GM19468 (cell line): Measurements from ENCODE around the gene CCT2.

Source experiments
- ATAC-seq: cut with Tn5 transposase; IDR thresholded peaks from one replicate; pipeline ENCODE4 v1.9.1; 2021; ENCODE audit warnings: mild to moderate bottlenecking, moderate library complexity, moderate number of reproducible peaks; ENCODE audit not compliant: unreplicated experiment; ENCODE audit errors: extremely low read depth

The CCT2 gene

GRCh38 chr12:69585189-69586062 is at the start of gene CCT2:
Gene CCT2, plus strand, starts transcription at chr12:69585459. Its CDS starts 63 bp downstream, at chr12:69585522.
- peak; percentile 92 for ATAC-seq

DNA sequence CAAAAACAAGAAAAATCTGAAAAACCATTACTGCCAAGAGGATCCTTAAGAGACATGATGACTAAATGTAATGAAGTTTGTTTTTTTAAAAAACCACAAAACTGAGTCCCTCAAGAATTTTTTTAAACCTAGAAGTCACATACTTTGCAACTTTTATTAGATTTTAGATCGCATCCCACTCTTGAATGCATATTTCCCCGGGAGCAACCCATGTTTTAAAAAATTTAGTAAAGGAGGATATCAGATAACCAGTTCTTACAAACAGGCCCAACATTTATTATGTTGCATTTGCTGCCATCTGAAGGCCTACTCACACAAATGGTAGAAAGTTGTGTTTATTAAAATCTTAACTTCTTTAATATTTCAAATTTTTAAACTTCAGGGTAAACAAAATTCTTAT is 44.3 kb upstream of the CCT2 start:
- ATAC-seq: no peak

DNA sequence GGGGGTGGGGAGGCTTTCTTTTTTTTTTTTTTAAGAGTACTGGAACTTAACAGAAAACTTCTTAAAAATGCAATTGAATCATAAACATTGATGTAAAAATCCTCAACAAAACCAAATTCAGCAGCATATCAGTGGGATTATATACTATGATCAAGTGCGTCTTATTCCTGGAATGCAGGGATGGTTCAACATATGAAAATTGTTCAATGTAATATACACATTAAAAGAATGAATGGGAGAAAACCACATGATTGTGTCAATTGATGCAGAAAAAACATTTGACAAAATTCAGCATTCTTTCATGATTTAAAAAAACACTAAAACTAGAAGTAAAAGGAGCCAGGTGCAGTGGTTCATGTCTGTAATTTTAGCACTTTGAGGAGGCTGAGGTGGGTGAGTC is 41.2 kb upstream of the CCT2 start:
- no peak for ATAC-seq

DNA sequence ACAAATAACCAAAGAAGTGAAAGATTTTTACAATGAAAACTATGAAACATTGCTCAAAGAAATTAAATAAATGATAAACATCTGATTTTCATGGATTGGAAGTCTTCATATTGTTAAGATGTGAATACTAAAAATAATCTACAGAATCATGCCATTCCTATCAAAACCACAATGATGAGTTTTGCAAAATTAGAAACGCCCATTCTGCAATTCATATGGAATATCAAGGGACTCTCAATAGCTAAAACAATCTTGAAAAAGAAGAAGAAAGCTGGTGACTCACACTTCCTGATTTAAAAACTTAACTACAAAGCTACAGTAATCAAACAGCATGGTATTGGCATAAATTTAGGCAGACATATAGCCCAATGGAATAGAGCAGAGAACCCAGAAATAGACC is 40.2 kb upstream of the CCT2 start:
- no peak for ATAC-seq

GRCh38 chr12:69546693-69547438 is 38.4 kb upstream of the CCT2 start:
- peak; percentile 74 for ATAC-seq

DNA sequence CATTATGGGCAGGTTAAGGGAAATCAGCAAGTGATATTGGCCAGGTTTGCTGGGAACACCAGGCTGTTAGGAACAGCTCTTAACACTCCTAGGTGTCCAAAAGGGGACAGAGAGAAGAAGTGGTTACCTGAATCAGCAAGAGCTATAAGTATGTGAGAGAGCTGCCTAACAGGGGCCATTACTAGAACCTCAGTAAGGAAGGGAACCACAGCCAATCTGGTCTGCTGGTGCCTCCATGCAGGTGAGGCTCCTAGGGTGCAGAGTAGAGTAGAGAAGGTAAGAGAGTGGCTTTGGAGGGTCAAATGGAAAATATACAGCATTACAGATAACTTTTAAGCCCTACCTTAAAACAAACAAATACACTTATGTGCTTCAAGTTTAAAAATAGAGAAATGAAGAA is 36.6 kb upstream of the CCT2 start:
- ATAC-seq: no peak

- ATAC-seq: no peak
Measured at GRCh38 chr12:69550569-69551350, 34.5 kb upstream of the CCT2 start.

GRCh38 chr12:69553628-69554248 is 31.5 kb upstream of the CCT2 start:
- no peak for ATAC-seq

GRCh38 chr12:69555461-69555860 is 29.8 kb upstream of the CCT2 start:
- no peak for ATAC-seq

DNA sequence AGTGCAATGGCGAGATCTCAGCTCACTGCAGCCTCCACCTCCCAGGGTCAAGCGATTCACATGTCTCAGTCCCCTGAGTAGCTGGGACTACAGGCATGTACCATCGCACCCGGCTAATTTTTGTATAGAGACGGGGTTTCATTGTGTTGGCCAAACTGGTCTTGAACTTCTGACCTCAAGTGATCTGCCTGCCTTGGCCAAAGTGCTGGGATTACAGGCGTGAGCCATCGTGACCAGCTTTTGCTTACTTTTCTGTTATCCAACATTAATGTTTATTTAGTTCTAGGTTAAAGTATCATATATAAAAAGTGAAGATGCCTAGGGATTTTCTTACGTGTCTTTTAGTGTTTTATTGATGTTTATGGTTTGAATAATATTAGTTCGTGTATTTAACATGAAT is 28.9 kb upstream of the CCT2 start:
- no peak for ATAC-seq

GRCh38 chr12:69563166-69563762 is 22.0 kb upstream of the CCT2 start:
- no peak for ATAC-seq

- ATAC-seq: no peak
Measured at GRCh38 chr12:69566603-69567002, 18.7 kb upstream of the CCT2 start.

DNA sequence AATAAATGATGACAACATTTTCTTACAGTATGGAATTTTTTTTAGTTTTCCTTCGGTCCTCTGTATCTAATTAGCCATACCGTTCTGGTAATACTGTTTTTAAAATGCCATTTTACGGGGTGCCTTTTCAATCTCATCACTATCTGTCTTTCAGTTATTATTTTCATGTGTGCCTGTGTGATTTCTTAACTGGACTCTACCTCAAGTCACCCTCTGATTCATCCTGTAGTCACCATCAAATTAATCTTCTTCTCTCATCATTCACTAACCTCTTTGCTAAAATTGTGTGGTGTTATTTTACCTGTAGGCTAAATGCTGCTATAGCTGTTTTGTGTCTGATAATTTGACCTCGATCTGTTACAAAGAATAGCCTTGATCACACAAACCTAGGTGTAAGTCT is 16.0 kb upstream of the CCT2 start:
- ATAC-seq: no peak

DNA sequence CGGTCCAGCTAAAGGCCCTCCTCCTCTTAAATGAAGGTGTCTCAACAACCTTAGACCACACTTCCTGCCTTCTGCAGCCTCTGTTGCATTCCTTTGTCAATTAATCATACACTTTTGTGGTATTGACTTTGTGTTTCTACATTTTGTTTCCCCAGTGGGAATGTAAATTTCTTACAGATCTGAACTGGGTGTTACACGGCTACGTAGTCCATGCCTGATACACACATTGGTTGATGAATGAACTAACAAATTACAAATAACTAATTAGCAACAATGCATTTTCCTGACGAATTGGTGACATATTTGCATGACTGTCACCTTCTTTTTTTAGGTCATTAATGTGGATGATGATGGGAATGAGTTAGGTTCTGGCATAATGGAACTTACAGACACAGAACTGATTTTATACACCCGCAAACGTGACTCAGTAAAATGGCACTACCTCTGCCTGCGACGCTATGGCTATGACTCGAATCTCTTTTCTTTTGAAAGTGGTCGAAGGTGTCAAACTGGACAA is 15.2 kb upstream of the CCT2 start:
- ATAC-seq: no peak

DNA sequence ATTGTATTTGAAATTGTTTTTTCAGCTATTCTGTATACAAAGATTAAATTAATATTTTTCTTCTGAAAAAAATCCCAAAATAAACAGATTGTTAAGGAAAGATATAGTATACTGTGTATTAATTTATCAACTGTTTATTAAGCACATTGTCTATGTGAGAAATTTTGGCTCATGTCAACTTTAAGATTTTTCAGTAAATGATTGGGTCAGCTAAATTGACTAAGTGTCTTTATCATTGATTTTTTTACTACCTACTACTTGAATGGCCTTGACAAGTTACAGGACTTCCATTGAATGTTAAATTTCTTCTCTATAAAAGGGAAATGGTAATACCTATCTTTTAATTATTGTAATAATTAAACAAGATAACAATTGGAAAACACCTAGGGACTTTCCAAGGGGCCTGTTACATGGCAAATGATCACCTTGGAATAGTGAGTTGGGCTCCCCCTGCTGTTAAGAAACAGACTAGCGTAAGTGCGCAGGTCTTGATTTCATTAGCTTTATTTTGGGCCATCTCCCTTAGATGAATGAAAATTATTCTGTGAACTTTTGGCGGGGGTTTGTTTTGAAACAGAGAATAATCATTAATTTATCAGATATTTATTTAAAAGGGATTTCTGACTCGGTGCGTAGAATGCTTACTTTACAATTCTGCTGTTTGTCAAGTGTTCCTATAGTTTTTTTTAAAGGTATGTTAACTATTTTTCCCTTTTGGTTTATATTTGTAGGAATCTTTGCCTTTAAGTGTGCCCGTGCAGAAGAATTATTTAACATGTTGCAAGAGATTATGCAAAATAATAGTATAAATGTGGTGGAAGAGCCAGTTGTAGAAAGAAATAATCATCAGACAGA is 14.5 kb upstream of the CCT2 start:
- ATAC-seq: no peak

DNA sequence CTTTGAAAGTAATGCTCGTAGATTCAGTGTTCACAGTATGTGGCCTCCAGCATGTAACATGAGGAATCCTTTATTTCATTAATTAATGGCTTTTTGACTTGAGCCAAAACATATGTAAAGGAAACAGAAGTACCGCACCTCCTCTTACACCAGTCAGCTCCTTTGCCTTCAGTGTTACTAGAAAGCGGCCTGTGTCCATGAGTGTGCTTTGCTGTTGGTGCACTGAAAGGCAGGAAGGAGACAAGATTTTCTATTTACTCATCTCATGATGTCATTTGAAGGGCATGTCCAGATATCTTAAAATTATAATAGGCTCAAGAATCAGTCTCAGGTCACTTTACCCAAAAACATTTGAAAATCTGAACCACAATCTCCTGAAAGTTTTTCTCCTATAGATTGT is 9.9 kb upstream of the CCT2 start:
- ATAC-seq: no peak

- no peak for ATAC-seq
Measured at GRCh38 chr12:69578283-69578682, 7.0 kb upstream of the CCT2 start.

DNA sequence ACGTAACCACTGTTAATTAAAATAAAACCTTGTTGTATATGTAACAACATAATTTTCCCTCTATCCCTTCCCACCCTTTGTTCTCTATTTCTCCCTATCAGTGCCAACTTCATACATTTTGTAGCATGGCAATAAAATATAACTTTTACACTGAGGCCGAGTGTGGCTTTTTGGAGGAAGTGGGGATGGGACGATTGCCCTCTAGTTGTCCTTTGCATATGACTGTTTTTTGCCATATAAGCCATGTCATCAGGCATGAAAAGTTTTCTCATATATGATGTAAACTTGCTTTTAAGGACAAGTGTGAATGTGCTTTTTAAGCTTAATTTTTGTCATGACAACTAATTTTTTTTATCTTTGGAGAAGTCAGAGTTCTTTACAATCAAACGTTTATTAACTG is 6.2 kb upstream of the CCT2 start:
- no peak for ATAC-seq

- no peak for ATAC-seq
Measured at GRCh38 chr12:69580074-69580473, 5.2 kb upstream of the CCT2 start.
